GM10248 (cell line): ENCODE results near the gene MANF.

Experiments
- CTCF ChIA-PET: fragments of 300-600 bp; sonication (Branson Sonifier 250); formaldehyde crosslinking; extraction: SDS; loops from one replicate; lab custom pipeline; 2021; ENCODE audit warnings: antibody characterized with exemption; lab: Yijun Ruan, JAX
- POLR2A ChIA-PET: fragments of 350-650 bp; sonication (Branson Sonifier 250); formaldehyde crosslinking; extraction: SDS; loops from one replicate; lab custom pipeline; 2020; ENCODE audit warnings: antibody characterized with exemption; lab: Yijun Ruan, JAX
- DNase-seq: peaks from one replicate; pipeline ENCODE4 v3.0.0; 2012; ENCODE audit errors: extremely low spot score
- TF ChIP-seq, protein P1 (sequence below): IDR thresholded peaks from 2 replicates; pipeline ENCODE4 v1.5.1; 2012; ENCODE audit warnings: mild to moderate bottlenecking, low read depth; ENCODE audit errors: extremely low read depth, missing control alignments, control extremely low read depth

Gene MANF

DNA sequence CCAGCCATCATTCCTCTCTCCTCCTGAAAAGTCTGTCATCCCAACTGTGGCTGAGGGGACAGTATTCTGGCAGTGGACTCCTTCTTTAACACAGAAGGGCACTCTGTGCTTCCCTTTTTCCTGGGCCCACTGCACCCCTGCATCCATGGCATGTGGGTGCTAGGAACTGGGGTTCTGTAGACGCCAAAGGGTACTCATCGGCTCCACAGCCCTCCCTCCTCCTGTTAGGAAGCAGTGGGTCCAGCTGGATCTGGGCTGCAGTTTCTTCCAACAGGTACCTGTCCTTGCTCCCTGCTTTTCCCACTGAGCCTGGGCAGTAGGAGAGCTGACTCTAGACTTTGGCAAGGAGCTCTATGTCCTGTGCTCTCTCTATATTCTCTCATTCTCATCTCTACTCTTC is 6.4 kb upstream of the MANF start:
- CTCF ChIA-PET = interaction anchor here (0.9 to 5.8 kb wide), 8 partner anchors 10 to 765 kb away, joined by 3 to 35 read pairs (median 4); no protein-coding TSS in a partner anchor
- DNase-seq = no peak
- POLR2A ChIA-PET = no interaction called here
- TF ChIP-seq, protein P1, sequence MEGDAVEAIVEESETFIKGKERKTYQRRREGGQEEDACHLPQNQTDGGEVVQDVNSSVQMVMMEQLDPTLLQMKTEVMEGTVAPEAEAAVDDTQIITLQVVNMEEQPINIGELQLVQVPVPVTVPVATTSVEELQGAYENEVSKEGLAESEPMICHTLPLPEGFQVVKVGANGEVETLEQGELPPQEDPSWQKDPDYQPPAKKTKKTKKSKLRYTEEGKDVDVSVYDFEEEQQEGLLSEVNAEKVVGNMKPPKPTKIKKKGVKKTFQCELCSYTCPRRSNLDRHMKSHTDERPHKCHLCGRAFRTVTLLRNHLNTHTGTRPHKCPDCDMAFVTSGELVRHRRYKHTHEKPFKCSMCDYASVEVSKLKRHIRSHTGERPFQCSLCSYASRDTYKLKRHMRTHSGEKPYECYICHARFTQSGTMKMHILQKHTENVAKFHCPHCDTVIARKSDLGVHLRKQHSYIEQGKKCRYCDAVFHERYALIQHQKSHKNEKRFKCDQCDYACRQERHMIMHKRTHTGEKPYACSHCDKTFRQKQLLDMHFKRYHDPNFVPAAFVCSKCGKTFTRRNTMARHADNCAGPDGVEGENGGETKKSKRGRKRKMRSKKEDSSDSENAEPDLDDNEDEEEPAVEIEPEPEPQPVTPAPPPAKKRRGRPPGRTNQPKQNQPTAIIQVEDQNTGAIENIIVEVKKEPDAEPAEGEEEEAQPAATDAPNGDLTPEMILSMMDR = no peak

DNA sequence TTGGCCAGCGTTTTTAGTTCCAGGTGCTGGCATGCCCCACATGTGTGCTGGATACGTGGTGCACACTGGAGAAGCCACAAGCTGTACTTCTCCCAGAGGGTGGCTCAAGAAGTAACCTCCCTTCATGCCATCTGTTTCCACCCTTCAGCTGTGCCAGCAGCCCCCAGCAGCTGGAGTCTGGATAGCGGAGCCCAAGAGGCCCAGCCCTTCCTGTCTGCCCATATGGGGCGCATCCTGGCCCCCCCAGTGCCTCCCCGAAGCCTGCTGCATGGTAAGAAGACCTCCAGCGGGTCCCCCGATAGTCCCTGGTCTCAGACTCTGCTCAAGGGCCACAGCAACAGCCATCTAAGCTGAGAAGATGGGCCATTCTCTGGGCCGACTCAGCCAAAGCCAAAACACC is 5.8 kb upstream of the MANF start:
- POLR2A ChIA-PET = no interaction called here
- no peak for DNase-seq
- CTCF ChIA-PET = interaction anchor here (1.0 to 5.8 kb wide), 5 partner anchors 8 to 763 kb away, joined by 4 to 35 read pairs (median 4); no protein-coding TSS in a partner anchor
- TF ChIP-seq, protein P1 = no peak

DNA sequence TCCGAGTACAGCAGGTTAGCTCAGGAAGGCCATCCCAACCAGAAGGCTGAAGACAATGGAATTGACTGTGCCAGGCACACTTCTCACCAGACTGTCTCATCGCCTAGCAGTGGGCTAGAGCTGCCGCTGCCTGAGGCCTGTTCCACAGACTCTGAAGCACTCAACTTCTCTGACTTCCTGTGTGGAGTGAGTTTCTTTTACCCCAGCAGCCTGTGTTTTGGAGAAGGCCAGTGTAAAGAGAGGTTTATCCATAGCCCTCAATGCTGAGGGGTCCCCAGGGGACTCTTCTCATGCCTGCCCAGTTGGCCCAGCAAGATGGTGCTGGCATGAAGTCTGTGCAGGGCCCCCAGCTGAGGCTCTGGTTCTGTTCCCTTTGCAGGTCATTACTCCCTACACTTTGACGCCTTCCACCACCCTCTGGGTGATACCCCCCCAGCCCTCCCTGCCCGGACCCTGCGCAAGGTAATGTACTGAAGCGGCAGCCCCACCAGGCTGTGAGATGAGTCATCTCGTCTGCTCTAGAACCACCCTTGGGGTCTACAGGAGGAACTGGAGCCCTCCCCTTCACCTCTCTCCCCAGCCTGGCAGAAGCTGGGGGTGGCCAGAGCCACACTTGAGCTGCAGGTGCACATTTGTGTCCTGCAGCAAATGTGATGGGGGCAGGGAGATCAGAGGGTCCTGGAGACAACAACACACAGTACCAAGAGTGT is 5.2 kb upstream of the MANF start:
- DNase-seq = no peak
- TF ChIP-seq, protein P1 = no peak
- ChIA-PET CTCF (interaction anchor here (1.0 to 5.8 kb wide), 4 partner anchors 9 to 764 kb away, joined by 3 to 35 read pairs (median 4); partner anchors contain the start of gene MAPKAPK3), POLR2A (no interaction called here)

DNA sequence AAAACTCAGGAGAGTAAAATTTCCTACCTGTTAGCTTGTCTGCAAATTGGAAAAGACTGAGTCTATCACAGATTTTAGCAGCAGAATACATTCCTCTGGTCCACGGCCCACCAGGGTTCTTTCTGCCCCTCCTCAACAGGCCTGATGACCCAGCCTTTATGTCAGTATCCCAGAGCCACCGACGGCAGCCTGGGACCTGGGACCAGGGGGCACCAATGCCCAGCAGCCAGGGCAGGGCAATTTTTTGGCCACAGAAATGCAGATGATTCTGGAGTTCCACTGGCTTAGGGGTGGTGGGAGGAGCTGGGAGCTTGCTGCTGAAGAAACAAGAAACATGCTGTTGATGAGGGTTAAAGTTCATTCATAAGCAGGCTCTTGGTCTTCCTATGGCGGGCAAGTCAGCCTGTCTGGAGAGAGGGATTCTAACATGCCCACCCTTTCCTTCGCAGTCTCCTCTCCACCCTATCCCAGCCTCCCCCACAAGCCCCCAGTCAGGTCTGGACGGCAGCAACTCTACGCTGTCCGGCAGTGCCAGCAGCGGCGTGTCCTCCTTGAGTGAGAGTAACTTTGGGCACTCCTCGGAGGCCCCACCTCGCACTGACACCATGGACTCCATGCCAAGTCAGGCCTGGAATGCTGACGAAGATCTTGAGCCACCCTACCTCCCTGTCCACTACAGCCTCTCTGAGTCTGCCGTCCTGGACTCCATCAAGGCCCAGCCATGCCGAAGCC is 4.3 kb upstream of the MANF start:
- no peak for DNase-seq
- POLR2A ChIA-PET = no interaction called here
- TF ChIP-seq, protein P1 = no peak
- CTCF ChIA-PET = interaction anchor here (1.2 to 5.8 kb wide), 3 partner anchors 9 to 764 kb away, joined by 3 to 35 read pairs (median 3); partner anchors contain the start of gene MAPKAPK3

DNA sequence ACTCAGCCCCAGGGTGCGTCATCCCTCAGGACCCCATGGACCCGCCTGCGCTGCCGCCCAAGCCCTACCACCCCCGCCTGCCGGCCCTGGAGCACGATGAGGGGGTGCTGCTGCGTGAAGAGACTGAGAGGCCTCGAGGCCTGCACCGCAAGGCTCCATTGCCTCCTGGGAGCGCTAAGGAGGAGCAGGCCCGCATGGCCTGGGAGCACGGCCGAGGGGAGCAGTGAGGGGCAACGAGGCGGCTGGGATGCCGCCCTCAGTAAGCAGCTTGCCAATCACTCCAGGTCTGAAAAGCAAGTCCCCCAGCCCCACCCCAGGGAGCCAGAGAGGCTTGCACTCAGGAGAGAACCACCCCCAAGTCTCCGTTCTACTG is 3.8 kb upstream of the MANF start:
- CTCF ChIA-PET = interaction anchor here (0.9 to 1.6 kb wide), 2 partner anchors 9 to 288 kb away, joined by 3 read pairs; no protein-coding TSS in a partner anchor
- POLR2A ChIA-PET = no interaction called here
- DNase-seq = no peak
- TF ChIP-seq, protein P1 = no peak

DNA sequence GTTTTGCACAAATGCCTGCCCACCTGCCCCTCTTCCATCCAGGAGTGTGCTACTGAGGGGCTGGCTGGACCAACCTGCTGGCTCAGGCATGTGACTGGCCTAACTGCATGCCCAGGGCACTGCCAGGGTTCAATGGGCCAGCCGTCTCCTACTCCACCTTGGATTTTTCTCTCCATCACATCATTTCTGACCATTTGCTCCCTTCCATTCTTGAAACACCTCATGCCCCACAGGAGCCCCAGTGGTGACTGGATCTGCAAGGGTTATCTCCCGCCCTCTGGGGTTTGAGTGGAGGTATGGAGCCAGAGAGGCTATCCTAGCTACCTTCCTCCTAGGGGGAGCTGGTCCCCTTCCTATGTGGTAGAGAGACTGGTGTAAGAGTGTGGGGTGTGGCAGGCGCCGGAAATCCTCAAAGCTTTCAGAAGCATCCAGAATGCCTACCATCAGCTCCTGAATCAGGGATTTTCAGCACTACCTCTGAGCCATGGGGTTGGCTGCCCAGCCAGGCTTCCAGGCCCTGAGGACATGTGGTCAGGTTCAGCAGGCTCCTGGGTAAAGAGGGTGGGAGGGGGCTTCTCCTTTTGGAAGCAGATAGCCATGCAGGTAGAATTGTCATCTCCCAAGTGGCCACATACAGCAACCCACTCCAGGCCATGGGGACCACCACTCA is 2.9 kb upstream of the MANF start:
- no peak for DNase-seq
- POLR2A ChIA-PET = no interaction called here
- TF ChIP-seq, protein P1 = no peak
- CTCF ChIA-PET = interaction anchor here (0.9 to 1.6 kb wide), 2 partner anchors 10 to 287 kb away, joined by 3 read pairs; no protein-coding TSS in a partner anchor
